ENCODE results near the gene NMNAT3.

DNA sequence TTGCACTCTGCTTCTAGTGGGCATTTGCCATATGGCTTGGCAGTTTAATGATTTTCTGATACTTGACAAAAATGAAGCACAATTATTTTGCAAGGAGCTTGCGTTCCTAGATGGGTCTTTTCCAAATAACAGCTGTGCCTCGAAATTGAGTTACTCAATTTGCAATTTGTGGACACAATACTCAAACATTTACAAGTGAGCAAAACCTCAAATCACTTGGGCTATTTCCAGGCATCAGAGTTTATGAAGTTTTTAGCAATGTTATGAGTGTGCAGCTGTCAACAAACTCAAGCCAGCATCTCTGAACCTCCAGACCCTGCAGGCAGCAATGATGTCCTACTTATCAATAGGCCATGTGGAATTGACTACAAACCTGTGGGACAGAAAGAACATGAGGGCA lies 41.3 kb downstream of the NMNAT3 start:
- TF ChIP-seq, protein P1, sequence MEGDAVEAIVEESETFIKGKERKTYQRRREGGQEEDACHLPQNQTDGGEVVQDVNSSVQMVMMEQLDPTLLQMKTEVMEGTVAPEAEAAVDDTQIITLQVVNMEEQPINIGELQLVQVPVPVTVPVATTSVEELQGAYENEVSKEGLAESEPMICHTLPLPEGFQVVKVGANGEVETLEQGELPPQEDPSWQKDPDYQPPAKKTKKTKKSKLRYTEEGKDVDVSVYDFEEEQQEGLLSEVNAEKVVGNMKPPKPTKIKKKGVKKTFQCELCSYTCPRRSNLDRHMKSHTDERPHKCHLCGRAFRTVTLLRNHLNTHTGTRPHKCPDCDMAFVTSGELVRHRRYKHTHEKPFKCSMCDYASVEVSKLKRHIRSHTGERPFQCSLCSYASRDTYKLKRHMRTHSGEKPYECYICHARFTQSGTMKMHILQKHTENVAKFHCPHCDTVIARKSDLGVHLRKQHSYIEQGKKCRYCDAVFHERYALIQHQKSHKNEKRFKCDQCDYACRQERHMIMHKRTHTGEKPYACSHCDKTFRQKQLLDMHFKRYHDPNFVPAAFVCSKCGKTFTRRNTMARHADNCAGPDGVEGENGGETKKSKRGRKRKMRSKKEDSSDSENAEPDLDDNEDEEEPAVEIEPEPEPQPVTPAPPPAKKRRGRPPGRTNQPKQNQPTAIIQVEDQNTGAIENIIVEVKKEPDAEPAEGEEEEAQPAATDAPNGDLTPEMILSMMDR (optimal IDR thresholded peaks at IDR 0.05 in 1 of 3, IDR thresholded peaks at IDR 0.05 in 1 of 3, conservative IDR thresholded peaks at IDR 0.05 in 1 of 3; ENCODE audit: extremely low read depth in 1 of 3, insufficient read depth in 2 of 3, low read length in 3 of 3): no peak
- TF ChIP-seq EZH2 (IDR thresholded peaks at IDR 0.05; ENCODE audit: low read length): no peak

Measured in keratinocyte (primary cell).